Measurements from ENCODE around the gene CANT1. TPM values are rescaled to one million over a fixed set of nuclear protein-coding genes. Genes with fewer than 3 reads are reported as not detected.

Gene CANT1
- total and polyA plus RNA-seq, 2 of the 13 experiments (the other 11 are each of a cell fraction or from before 2014, with no cell fraction given) = 34.1 to 42.1 TPM

- TF ChIP-seq ZNF503 (CRISPR knock-in tag; IDR thresholded peaks at IDR 0.05) = no peak
- peak; percentile 84 for TF ChIP-seq ZSCAN25 (CRISPR knock-in tag; IDR thresholded peaks at IDR 0.05)
- TF ChIP-seq ZNF788 (CRISPR knock-in tag; IDR thresholded peaks at IDR 0.05; ENCODE audit: borderline replicate concordance) = no peak; the same call in 1 of the 2 replicates
- no peak for TF ChIP-seq DZIP1 (CRISPR knock-in tag; IDR thresholded peaks at IDR 0.05)
- TF ChIP-seq ZNF564 (CRISPR knock-in tag; IDR thresholded peaks at IDR 0.05) = peak; percentile 87
- TF ChIP-seq SCMH1 (CRISPR knock-in tag; IDR thresholded peaks at IDR 0.05; ENCODE audit: borderline replicate concordance) = no peak
- no peak for TF ChIP-seq ZNF879 (CRISPR knock-in tag; IDR thresholded peaks at IDR 0.05)
- TF ChIP-seq HHEX (CRISPR knock-in tag; IDR thresholded peaks at IDR 0.05) = no peak
- TF ChIP-seq ATF3 (CRISPR knock-in tag; IDR thresholded peaks at IDR 0.05) = peak; percentile 99
- TF ChIP-seq ZNF350 (CRISPR knock-in tag; IDR thresholded peaks at IDR 0.05; ENCODE audit: borderline replicate concordance, low read depth) = peak; percentile 60; the same call in 1 of the 2 replicates
- TF ChIP-seq ZNF550 (CRISPR knock-in tag; IDR thresholded peaks at IDR 0.05; ENCODE audit: borderline replicate concordance) = no peak
- 0 out of 2 replicates have a peak, but pooled peaks have one; percentile 43 for TF ChIP-seq FOXP1 (IDR thresholded peaks at IDR 0.05)
- peak; percentile 89 for TF ChIP-seq FOXP1 (CRISPR knock-in tag; IDR thresholded peaks at IDR 0.05)
- no peak for TF ChIP-seq MBD4 (IDR thresholded peaks at IDR 0.05; ENCODE audit: borderline replicate concordance, low read length)
- no peak for TF ChIP-seq TAF15 (IDR thresholded peaks at IDR 0.05; ENCODE audit: low read depth, low read length, poor library complexity, severe bottlenecking)
- TF ChIP-seq THAP7 (CRISPR knock-in tag; IDR thresholded peaks at IDR 0.05) = peak; percentile 81
- no peak for TF ChIP-seq HOXD1 (CRISPR knock-in tag; IDR thresholded peaks at IDR 0.05)
- no peak for TF ChIP-seq TGIF2 (CRISPR knock-in tag; IDR thresholded peaks at IDR 0.05)
- peak; percentile 67 for TF ChIP-seq MED8 (CRISPR knock-in tag; IDR thresholded peaks at IDR 0.05; ENCODE audit: insufficient replicate concordance)
- peak; percentile 69 for TF ChIP-seq GABPB1 (CRISPR knock-in tag; IDR thresholded peaks at IDR 0.05)
- 0 out of 2 replicates have a peak, but pooled peaks have one; percentile 57 for TF ChIP-seq TP53 (CRISPR knock-in tag; conservative IDR thresholded peaks at IDR 0.05)
- no peak for TF ChIP-seq ZNF337 (CRISPR knock-in tag; IDR thresholded peaks at IDR 0.05; ENCODE audit: borderline replicate concordance, low read depth)
- TF ChIP-seq ZFX (CRISPR knock-in tag; IDR thresholded peaks at IDR 0.05; ENCODE audit: low read depth) = peak; percentile 59; the same call in 1 of the 2 replicates
- no peak for TF ChIP-seq SRSF4 (IDR thresholded peaks at IDR 0.05; ENCODE audit: low read depth, low read length, poor library complexity, severe bottlenecking)
- TF ChIP-seq PAX8 (CRISPR knock-in tag; IDR thresholded peaks at IDR 0.05; ENCODE audit: borderline replicate concordance) = no peak
Observed at GRCh38 chr17:79026376-79027273, 17.1 kb upstream of the CANT1 start (continued).
